KMS-11 (cell line): ENCODE results near the gene ACSS1.

Experiments
- H2AFZ ChIP-seq: fragments of 200-600 bp; sonication (generic); 2 replicates; pipeline ENCODE4 v1.6.1; 2016; ENCODE audit warnings: antibody characterized with exemption, mixed run types, low read depth
- H3K27ac ChIP-seq: fragments of 200-600 bp; sonication (generic); 2 replicates; pipeline ENCODE4 v1.6.1; 2016; ENCODE audit warnings: mild to moderate bottlenecking, mixed run types
- H3K27me3 ChIP-seq: fragments of 200-600 bp; sonication (generic); 2 replicates; pipeline ENCODE4 v1.6.1; 2017; ENCODE audit warnings: mild to moderate bottlenecking, low read depth, mixed run types, moderate library complexity; ENCODE audit not compliant: insufficient read depth
- H3K36me3 ChIP-seq: fragments of 200-600 bp; sonication (generic); 2 replicates; pipeline ENCODE4 v1.6.1; 2017; ENCODE audit warnings: mild to moderate bottlenecking, mixed run types; ENCODE audit not compliant: insufficient read depth
- H3K4me1 ChIP-seq: fragments of 200-600 bp; sonication (generic); 2 replicates; pipeline ENCODE4 v1.6.1; 2016; ENCODE audit warnings: mild to moderate bottlenecking, low read depth, mixed run types; ENCODE audit not compliant: poor library complexity, severe bottlenecking
- H3K4me2 ChIP-seq: fragments of 200-600 bp; sonication (generic); 2 replicates; pipeline ENCODE4 v1.7.0; 2016; ENCODE audit warnings: mild to moderate bottlenecking, mixed run types
- H3K4me3 ChIP-seq: fragments of 200-600 bp; sonication (generic); IDR thresholded peaks from 2 replicates; pipeline ENCODE4 v1.6.1; 2017; ENCODE audit warnings: low read depth, low read length, mixed read lengths; ENCODE audit not compliant: insufficient read depth
- H3K79me2 ChIP-seq: fragments of 200-600 bp; sonication (generic); 2 replicates; pipeline ENCODE4 v1.6.1; 2016; ENCODE audit warnings: low read depth, mixed run types; ENCODE audit not compliant: insufficient read depth
- H3K9ac ChIP-seq: fragments of 200-600 bp; sonication (generic); 2 replicates; pipeline ENCODE4 v1.6.1; 2016; ENCODE audit warnings: mild to moderate bottlenecking, mixed run types
- H4K20me1 ChIP-seq: fragments of 200-600 bp; sonication (generic); 2 replicates; pipeline ENCODE4 v1.6.1; 2016; ENCODE audit warnings: mild to moderate bottlenecking, mixed run types; ENCODE audit not compliant: insufficient read depth
- TF ChIP-seq, protein P1 (sequence below): fragments of 200-600 bp; sonication (generic); conservative IDR thresholded peaks from 2 replicates; pipeline ENCODE4 v1.6.1; 2017; ENCODE audit warnings: low read depth, mild to moderate bottlenecking, antibody characterized with exemption, low read length, moderate library complexity, mixed read lengths

ACSS1 gene

GRCh38 chr20:25032478-25033264 is 25.3 kb downstream of the ACSS1 start:
- Histone ChIP-seq H3K79me2 (no peaks in the 10 kb centered on the region), H3K27me3 (no peaks in the 10 kb centered on the region), H3K4me1 (no peaks in the 10 kb centered on the region), H4K20me1 (no peaks in the 10 kb centered on the region), H3K9ac (no peak overlapping the region), H3K36me3 (no peaks in the 10 kb centered on the region), H3K4me3 (no peak overlapping the region), H3K4me2 (no peak overlapping the region), H2AFZ (no peak overlapping the region), H3K27ac (no peak overlapping the region)
- TF ChIP-seq, protein P1, sequence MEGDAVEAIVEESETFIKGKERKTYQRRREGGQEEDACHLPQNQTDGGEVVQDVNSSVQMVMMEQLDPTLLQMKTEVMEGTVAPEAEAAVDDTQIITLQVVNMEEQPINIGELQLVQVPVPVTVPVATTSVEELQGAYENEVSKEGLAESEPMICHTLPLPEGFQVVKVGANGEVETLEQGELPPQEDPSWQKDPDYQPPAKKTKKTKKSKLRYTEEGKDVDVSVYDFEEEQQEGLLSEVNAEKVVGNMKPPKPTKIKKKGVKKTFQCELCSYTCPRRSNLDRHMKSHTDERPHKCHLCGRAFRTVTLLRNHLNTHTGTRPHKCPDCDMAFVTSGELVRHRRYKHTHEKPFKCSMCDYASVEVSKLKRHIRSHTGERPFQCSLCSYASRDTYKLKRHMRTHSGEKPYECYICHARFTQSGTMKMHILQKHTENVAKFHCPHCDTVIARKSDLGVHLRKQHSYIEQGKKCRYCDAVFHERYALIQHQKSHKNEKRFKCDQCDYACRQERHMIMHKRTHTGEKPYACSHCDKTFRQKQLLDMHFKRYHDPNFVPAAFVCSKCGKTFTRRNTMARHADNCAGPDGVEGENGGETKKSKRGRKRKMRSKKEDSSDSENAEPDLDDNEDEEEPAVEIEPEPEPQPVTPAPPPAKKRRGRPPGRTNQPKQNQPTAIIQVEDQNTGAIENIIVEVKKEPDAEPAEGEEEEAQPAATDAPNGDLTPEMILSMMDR: no peak

DNA sequence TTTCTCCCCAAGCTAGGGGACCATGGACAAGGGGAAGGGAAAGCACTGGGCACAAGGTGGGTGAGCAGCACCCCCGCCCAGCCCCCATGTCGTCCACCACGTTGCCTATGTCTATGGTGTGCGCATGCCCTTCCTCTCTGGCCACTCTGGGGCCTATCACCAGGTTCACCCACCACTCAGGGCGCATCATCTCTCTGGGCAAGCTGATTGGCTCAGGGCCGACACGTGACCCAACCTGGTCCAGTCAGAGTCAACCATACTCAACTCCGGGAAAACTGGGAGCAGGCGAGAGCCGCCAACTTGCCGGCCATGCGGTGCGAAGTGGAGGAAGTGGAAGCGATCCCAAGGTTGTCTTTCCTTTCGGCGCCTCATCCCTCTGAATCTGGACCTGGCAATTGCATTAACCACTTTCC is 25.9 kb downstream of the ACSS1 start:
- Histone ChIP-seq H3K4me1 (no peaks in the 10 kb centered on the region), H3K27me3 (no peaks in the 10 kb centered on the region), H2AFZ (no peak overlapping the region), H3K4me3 (no peak overlapping the region), H3K9ac (no peak overlapping the region), H3K36me3 (no peaks in the 10 kb centered on the region), H3K27ac (no peak overlapping the region), H4K20me1 (no peaks in the 10 kb centered on the region), H3K4me2 (no peak overlapping the region), H3K79me2 (no peaks in the 10 kb centered on the region)
- TF ChIP-seq, protein P1: no peak

GRCh38 chr20:25031241-25031640 is 26.7 kb downstream of the ACSS1 start:
- Histone ChIP-seq H4K20me1 (no peaks in the 10 kb centered on the region), H3K4me2 (no peak overlapping the region), H3K79me2 (no peaks in the 10 kb centered on the region), H3K4me1 (no peaks in the 10 kb centered on the region), H3K36me3 (no peaks in the 10 kb centered on the region), H3K27me3 (no peaks in the 10 kb centered on the region), H3K9ac (no peak overlapping the region), H3K27ac (no peak overlapping the region), H2AFZ (no peak overlapping the region), H3K4me3 (no peak overlapping the region)
- TF ChIP-seq, protein P1: no peak

- H3K79me2 ChIP-seq: no peaks in the 10 kb centered on the region
- no peak overlapping the region for H2AFZ ChIP-seq
- H4K20me1 ChIP-seq: no peaks in the 10 kb centered on the region
- TF ChIP-seq, protein P1: no peak
- H3K4me3 ChIP-seq: no peak overlapping the region
- H3K4me1 ChIP-seq: no peaks in the 10 kb centered on the region
- H3K27me3 ChIP-seq: no peaks in the 10 kb centered on the region
- no peak overlapping the region for H3K27ac ChIP-seq
- H3K4me2 ChIP-seq: no peak overlapping the region
- H3K36me3 ChIP-seq: no peaks in the 10 kb centered on the region
- no peak overlapping the region for H3K9ac ChIP-seq
Measured at GRCh38 chr20:25030649-25031207, 27.2 kb downstream of the ACSS1 start.
